ENCODE measurements around the gene DMD.

GRCh38 chrX:31929366-31929765 lies 1282.0 kb downstream of the DMD start:
- TF ChIP-seq, protein P1, sequence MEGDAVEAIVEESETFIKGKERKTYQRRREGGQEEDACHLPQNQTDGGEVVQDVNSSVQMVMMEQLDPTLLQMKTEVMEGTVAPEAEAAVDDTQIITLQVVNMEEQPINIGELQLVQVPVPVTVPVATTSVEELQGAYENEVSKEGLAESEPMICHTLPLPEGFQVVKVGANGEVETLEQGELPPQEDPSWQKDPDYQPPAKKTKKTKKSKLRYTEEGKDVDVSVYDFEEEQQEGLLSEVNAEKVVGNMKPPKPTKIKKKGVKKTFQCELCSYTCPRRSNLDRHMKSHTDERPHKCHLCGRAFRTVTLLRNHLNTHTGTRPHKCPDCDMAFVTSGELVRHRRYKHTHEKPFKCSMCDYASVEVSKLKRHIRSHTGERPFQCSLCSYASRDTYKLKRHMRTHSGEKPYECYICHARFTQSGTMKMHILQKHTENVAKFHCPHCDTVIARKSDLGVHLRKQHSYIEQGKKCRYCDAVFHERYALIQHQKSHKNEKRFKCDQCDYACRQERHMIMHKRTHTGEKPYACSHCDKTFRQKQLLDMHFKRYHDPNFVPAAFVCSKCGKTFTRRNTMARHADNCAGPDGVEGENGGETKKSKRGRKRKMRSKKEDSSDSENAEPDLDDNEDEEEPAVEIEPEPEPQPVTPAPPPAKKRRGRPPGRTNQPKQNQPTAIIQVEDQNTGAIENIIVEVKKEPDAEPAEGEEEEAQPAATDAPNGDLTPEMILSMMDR (IDR thresholded peaks at IDR 0.05), result no peak
- TF ChIP-seq POLR2A (IDR thresholded peaks at IDR 0.05), result no peak
- TF ChIP-seq POLR2AphosphoS5 (IDR thresholded peaks at IDR 0.05), result no peak
- TF ChIP-seq EP300 (IDR thresholded peaks at IDR 0.05), result no peak
